Central memory CD8-positive, alpha-beta T cell (primary cell): ENCODE results near the gene ZYG11A.

ENCODE experiments used
- ATAC-seq: fragments of 150-1000 bp; cut with Tn5 transposase; replicated peaks from 2 replicates; pipeline ENCODE4 v1.10.0; 2022; ENCODE audit warnings: mild to moderate bottlenecking, moderate FRiP score, moderate number of reproducible peaks; ENCODE audit not compliant: poor library complexity, severe bottlenecking; ENCODE audit errors: extremely low read depth
- DNase-seq, 2 donors: peaks; one replicate each; pipeline ENCODE4 v3.0.0; 2021; ENCODE audit warnings: low spot score in 2 of 2
- H3K27ac Mint-ChIP-seq: one replicate; pipeline ENCODE4 v1.8.0; 2022; ENCODE audit warnings: low read depth, mild to moderate bottlenecking, moderate library complexity, mixed read lengths
- H3K27me3 Mint-ChIP-seq: one replicate; pipeline ENCODE4 v1.8.0; 2022; ENCODE audit warnings: mixed read lengths
- H3K36me3 Mint-ChIP-seq: one replicate; pipeline ENCODE4 v1.8.0; 2022; ENCODE audit warnings: mild to moderate bottlenecking, moderate library complexity, mixed read lengths; ENCODE audit not compliant: insufficient read depth
- H3K4me1 Mint-ChIP-seq: one replicate; pipeline ENCODE4 v1.8.0; 2022; ENCODE audit warnings: mixed read lengths
- H3K4me3 Mint-ChIP-seq: one replicate; pipeline ENCODE4 v1.8.0; 2022; ENCODE audit warnings: mild to moderate bottlenecking, moderate library complexity, mixed read lengths
- H3K9me3 Mint-ChIP-seq: one replicate; pipeline ENCODE4 v1.8.0; 2022; ENCODE audit warnings: mixed read lengths

Gene ZYG11A

GRCh38 chr1:52892424-52893215 is 50.1 kb downstream of the ZYG11A start:
- no peak for DNase-seq
- ATAC-seq = no peak
- Mint-ChIP-seq H3K4me3 (no peak overlapping the region), H3K36me3 (no peaks in the 10 kb centered on the region), H3K27ac (no peak overlapping the region), H3K4me1 (no peaks in the 10 kb centered on the region), H3K27me3 (no peaks in the 10 kb centered on the region), H3K9me3 (no peaks in the 10 kb centered on the region)

DNA sequence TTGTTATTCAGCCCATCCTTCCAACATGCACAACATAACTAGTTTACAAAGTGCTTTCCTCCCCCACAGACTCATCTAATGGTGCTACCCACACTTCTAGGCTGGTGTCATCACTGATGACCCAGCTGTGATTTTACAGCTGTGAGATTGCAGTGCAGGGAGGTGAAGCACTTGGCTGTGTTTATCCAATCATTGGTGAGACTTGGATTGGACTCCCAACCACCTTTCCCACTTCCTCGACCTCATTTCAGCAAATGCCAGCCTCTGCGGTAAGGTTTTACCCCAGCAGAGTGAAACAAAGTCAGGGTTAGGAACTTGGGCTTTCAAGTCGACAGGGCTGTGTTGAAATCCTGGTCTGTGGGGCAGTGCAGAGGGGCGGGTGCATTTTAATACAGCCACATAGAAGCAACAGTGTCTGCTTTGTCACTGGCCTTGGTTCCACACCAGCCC is 56.9 kb downstream of the ZYG11A start:
- H3K27me3 Mint-ChIP-seq = no peaks in the 10 kb centered on the region
- H3K4me3 Mint-ChIP-seq = no peak overlapping the region
- no peak overlapping the region for H3K27ac Mint-ChIP-seq
- H3K36me3 Mint-ChIP-seq = no peaks in the 10 kb centered on the region
- no peaks in the 10 kb centered on the region for H3K4me1 Mint-ChIP-seq
- no peaks in the 10 kb centered on the region for H3K9me3 Mint-ChIP-seq
- no peak for DNase-seq
- no peak for ATAC-seq

DNA sequence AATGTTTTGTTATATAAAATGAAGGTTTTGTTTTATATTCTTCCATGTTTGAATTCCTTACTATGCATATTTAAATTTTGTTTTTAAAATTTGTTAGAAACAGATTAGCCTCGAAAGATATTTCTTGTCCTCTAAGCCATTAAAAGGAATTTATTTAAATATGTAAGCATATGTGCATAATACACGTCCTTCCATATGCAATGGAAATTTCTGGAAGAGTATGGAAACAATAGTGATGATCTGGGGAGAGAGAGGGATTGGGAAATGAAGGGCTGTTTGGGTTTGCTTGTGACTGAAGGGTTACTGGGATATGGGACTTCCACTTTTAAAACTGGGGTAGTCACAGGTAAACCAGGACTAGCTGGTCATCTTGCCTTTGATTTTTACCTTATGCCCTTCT is 57.8 kb downstream of the ZYG11A start:
- Mint-ChIP-seq H3K36me3 (no peaks in the 10 kb centered on the region), H3K27ac (no peak overlapping the region), H3K27me3 (no peaks in the 10 kb centered on the region), H3K4me1 (peaks cover 5% of the 10 kb centered on the region), H3K9me3 (no peaks in the 10 kb centered on the region), H3K4me3 (no peak overlapping the region)
- DNase-seq (no peak), ATAC-seq (no peak)

DNA sequence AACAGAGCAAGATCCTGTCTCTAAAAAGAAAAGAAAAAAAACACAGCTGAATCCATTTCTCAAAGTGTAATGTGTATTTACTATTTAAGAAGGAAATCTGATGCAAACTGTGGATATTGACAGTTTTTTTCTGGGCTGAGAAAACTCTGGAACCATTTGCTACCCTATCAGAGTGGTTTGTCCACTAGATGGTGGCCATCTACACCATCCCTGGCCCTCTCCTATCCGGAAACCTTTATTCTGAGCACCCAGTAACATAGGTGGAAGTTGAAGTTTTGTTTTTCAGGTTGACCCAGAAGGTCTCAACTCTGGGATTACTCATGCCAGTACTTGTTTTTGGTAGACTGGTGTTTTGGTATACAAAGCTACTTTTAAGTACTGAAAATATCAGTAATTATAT is 58.8 kb downstream of the ZYG11A start:
- H3K27me3 Mint-ChIP-seq = no peaks in the 10 kb centered on the region
- H3K27ac Mint-ChIP-seq = no peak overlapping the region
- peaks cover 8% of the 10 kb centered on the region for H3K4me1 Mint-ChIP-seq
- no peaks in the 10 kb centered on the region for H3K9me3 Mint-ChIP-seq
- DNase-seq = no peak
- no peak for ATAC-seq
- no peak overlapping the region for H3K4me3 Mint-ChIP-seq
- peaks cover 5% of the 10 kb centered on the region for H3K36me3 Mint-ChIP-seq

- Mint-ChIP-seq H3K27ac (peak overlapping the region; percentile 67), H3K36me3 (peaks cover 10% of the 10 kb centered on the region), H3K4me3 (no peak overlapping the region), H3K9me3 (no peaks in the 10 kb centered on the region), H3K27me3 (no peaks in the 10 kb centered on the region), H3K4me1 (peaks cover 8% of the 10 kb centered on the region)
- no peak for ATAC-seq
- DNase-seq = no peak
Observed at GRCh38 chr1:52904208-52904926, 61.8 kb downstream of the ZYG11A start.

DNA sequence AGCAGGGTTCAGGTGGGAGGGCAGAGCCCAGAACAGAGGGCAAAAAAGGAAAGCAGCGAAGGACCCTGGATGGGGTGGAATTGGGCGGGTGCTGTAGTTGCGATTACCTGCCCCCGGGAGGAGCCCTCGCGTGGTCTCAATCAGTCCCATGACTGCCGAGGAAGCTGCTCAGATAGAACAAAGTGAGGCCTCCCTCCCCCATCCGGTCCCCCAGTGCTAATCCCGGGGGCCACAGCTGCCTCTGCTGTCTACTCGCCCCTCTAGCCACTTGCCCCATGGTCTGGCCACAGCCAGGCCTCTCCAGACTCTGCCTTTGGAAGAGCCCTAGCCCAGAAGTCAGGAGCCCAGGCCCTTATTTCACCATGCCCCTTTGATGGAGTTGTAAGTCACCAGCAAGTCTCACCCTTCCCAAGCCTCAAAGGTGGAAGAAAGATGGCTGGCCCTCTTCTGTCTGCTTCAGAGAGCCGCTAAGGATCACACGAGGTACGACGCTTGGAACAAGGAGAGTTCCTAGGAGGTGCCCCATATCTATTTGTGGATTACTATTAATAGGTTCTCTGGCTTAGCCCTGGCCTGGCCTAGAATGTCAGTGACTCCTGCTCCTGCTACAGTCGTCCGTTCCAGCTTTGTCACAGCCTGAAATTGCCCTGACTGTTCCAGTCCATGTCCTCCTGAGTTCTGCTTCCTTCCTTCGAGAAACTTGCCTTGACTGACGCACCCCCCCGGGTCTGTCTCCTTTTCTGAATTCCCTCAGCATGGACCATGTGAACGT is 62.6 kb downstream of the ZYG11A start:
- peak overlapping the region; percentile 67 for H3K27ac Mint-ChIP-seq
- peak; percentile 49 for ATAC-seq

DNA sequence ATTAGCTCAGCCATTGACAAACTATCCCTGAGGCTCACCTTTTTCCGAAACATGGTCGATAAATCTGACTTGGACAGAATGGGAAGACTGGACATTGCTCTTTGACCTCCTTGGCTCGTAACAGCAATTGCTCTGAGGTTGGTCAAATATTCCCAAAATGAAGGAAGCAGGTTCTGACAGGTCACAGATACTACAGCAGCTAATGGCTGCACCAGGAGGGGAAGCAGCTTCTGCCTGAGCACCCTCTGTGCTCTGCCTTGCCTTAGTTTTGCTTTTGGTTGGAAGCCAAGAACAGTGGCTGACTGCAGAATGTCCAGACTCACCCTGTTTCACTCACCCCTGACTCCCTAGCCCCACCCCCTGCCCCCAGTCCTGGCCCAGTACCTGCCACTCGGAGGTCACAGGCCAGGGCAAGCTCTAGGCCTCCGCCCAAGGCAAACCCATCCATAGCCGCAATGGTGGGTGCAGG is 63.6 kb downstream of the ZYG11A start:
- no peaks in the 10 kb centered on the region for H3K27me3 Mint-ChIP-seq
- ATAC-seq (no peak), DNase-seq (no peak)
- H3K4me3 Mint-ChIP-seq = no peak overlapping the region
- no peaks in the 10 kb centered on the region for H3K9me3 Mint-ChIP-seq
- H3K36me3 Mint-ChIP-seq = peaks cover 11% of the 10 kb centered on the region
- H3K4me1 Mint-ChIP-seq = peaks cover 8% of the 10 kb centered on the region
- H3K27ac Mint-ChIP-seq = no peak overlapping the region

More for the DNA sequence above, 62.6 kb downstream of the ZYG11A start:
- Mint-ChIP-seq H3K9me3 (no peaks in the 10 kb centered on the region), H3K4me1 (peaks cover 8% of the 10 kb centered on the region), H3K4me3 (no peak overlapping the region), H3K36me3 (peaks cover 11% of the 10 kb centered on the region), H3K27me3 (no peaks in the 10 kb centered on the region)
- no peak for DNase-seq

GRCh38 chr1:52907068-52907811 is 64.7 kb downstream of the ZYG11A start:
- DNase-seq = no peak
- Mint-ChIP-seq H3K36me3 (peaks cover 11% of the 10 kb centered on the region), H3K9me3 (no peaks in the 10 kb centered on the region), H3K27me3 (no peaks in the 10 kb centered on the region), H3K4me3 (no peak overlapping the region), H3K4me1 (peaks cover 8% of the 10 kb centered on the region), H3K27ac (no peak overlapping the region)
- no peak for ATAC-seq

- Mint-ChIP-seq H3K27ac (no peak overlapping the region), H3K4me1 (peaks cover 8% of the 10 kb centered on the region), H3K9me3 (no peaks in the 10 kb centered on the region), H3K36me3 (peaks cover 11% of the 10 kb centered on the region), H3K4me3 (no peak overlapping the region), H3K27me3 (no peaks in the 10 kb centered on the region)
- ATAC-seq = no peak
- no peak for DNase-seq
Observed at GRCh38 chr1:52907812-52908153, 65.2 kb downstream of the ZYG11A start.

GRCh38 chr1:52911541-52911940 is 69.0 kb downstream of the ZYG11A start:
- no peak for ATAC-seq

DNA sequence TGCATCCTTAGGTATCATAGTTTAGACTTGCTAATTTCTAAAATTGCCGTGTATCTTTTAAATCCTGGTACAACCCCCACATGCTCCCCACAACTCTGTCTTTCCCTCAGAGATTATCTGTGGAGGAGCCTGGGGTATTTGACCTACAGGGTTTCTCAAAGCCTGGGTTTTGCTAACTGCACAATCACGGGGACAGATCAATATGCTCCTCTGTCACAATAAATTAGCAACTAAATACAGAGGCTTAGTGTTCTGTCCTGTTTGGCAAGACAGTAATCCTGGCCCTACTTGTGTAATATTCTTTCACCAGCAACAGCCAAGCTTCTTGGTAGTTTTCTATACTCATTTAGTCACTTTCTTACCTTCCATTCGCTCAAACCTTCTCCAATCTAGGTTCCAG is 70.5 kb downstream of the ZYG11A start:
- ATAC-seq = no peak
- no peaks in the 10 kb centered on the region for H3K4me1 Mint-ChIP-seq
- H3K36me3 Mint-ChIP-seq = peaks cover 6% of the 10 kb centered on the region
- H3K27me3 Mint-ChIP-seq = no peaks in the 10 kb centered on the region
- H3K4me3 Mint-ChIP-seq = no peak overlapping the region
- no peak overlapping the region for H3K27ac Mint-ChIP-seq
- DNase-seq = no peak
- H3K9me3 Mint-ChIP-seq = no peaks in the 10 kb centered on the region

More at GRCh38 chr1:52911541-52911940, 69.0 kb downstream of the ZYG11A start:
- H3K9me3 Mint-ChIP-seq = no peaks in the 10 kb centered on the region
- no peaks in the 10 kb centered on the region for H3K27me3 Mint-ChIP-seq
- DNase-seq = no peak
- H3K4me3 Mint-ChIP-seq = no peak overlapping the region
- H3K36me3 Mint-ChIP-seq = peaks cover 6% of the 10 kb centered on the region
- H3K27ac Mint-ChIP-seq = no peak overlapping the region
- H3K4me1 Mint-ChIP-seq = no peaks in the 10 kb centered on the region

GRCh38 chr1:52913537-52913936 is 71.0 kb downstream of the ZYG11A start:
- no peaks in the 10 kb centered on the region for H3K27me3 Mint-ChIP-seq
- H3K9me3 Mint-ChIP-seq = no peaks in the 10 kb centered on the region
- no peaks in the 10 kb centered on the region for H3K4me1 Mint-ChIP-seq
- H3K4me3 Mint-ChIP-seq = no peak overlapping the region
- H3K27ac Mint-ChIP-seq = no peak overlapping the region
- ATAC-seq = no peak
- H3K36me3 Mint-ChIP-seq = peaks cover 4% of the 10 kb centered on the region
- no peak for DNase-seq
